BLaER1 treated with 17β-estradiol and CSF1 and Interleukin-3, amounts not matched to agents 10 nM and 100 nM (cell line): ENCODE data around the gene TFB2M.
A peak's percentile ranks its signal among the peaks of the same experiment; 100 is the strongest.
"Not testable (repeated sequence)": the region's sequence is repeated elsewhere in the genome, so short reads cannot be mapped to it uniquely, and the experiment has no call there.

ENCODE experiments used
- H3K27ac ChIP-seq, 11 experiments: shearing (Covaris generic); formaldehyde crosslinking; 2 replicates each; pipeline ENCODE4 v1.8.1; 2022
- H3K27me3 ChIP-seq, 11 experiments: shearing (Covaris generic); formaldehyde crosslinking; 2 replicates each; pipeline ENCODE4 v1.8.1; 2022
- H3K36me3 ChIP-seq, 11 experiments: shearing (Covaris generic); formaldehyde crosslinking; 2 replicates each; pipeline ENCODE4 v1.8.1; 2022
- H3K4me1 ChIP-seq, 10 experiments: shearing (Covaris generic); formaldehyde crosslinking; 2 replicates each; pipeline ENCODE4 v1.8.1; 2022
- H3K4me2 ChIP-seq, 11 experiments: shearing (Covaris generic); formaldehyde crosslinking; 2 replicates each; pipeline ENCODE4 v1.8.1; 2022
- H3K4me3 ChIP-seq, 10 experiments: shearing (Covaris generic); formaldehyde crosslinking; 2 replicates each; pipeline ENCODE4 v1.8.1; 2022
- H3K9ac ChIP-seq, 11 experiments: shearing (Covaris generic); formaldehyde crosslinking; 2 replicates each; pipeline ENCODE4 v1.8.1; 2022
- H3K9me3 ChIP-seq, 11 experiments: shearing (Covaris generic); formaldehyde crosslinking; replicated peaks in 1 of 11; 2 replicates each; pipeline ENCODE4 v1.8.1; 2022
- H4K20me1 ChIP-seq, 11 experiments: shearing (Covaris generic); formaldehyde crosslinking; 2 replicates each; pipeline ENCODE4 v1.8.1; 2022
- Cebpa-rat ChIP-seq, 11 experiments: shearing (Covaris generic); IDR thresholded peaks; 2 replicates each; pipeline ENCODE4 v1.8.1; 2022

Gene TFB2M

GRCh38 chr1:246579818-246580217, 13.8 kb upstream of the TFB2M start:
- Histone ChIP-seq H3K4me3 (no peak overlapping the region), H3K27ac (peak overlapping the region in 6 of 11 experiments; percentile 3 to 46 (median 24); a peak in 6 of 22 replicates), H4K20me1 (peaks cover 0 to 26% (median 5%) of the 10 kb centered on the region in 11 experiments; a peak in 6 of 22 replicates), H3K9me3 (peaks cover 0 to 25% (median 16%) of the 10 kb centered on the region in 11 experiments; a peak in 13 of 22 replicates), H3K36me3 (peaks cover 23 to 59% (median 39%) of the 10 kb centered on the region in 11 experiments), H3K4me2 (peak overlapping the region; percentile 19 to 73 (median 58); a peak in 21 of 22 replicates), H3K9ac (peak overlapping the region in 2 of 11 experiments; percentile 12 to 20; a peak in 2 of 22 replicates), H3K4me1 (peaks cover 37 to 52% (median 46%) of the 10 kb centered on the region in 10 experiments), H3K27me3 (no peaks in the 10 kb centered on the region)
- no peak for TF ChIP-seq Cebpa-rat (IDR thresholded peaks at IDR 0.05)

GRCh38 chr1:246577720-246578106, 11.7 kb upstream of the TFB2M start:
- Histone ChIP-seq H3K36me3 (peaks cover 7 to 47% (median 24%) of the 10 kb centered on the region in 11 experiments; a peak in 21 of 22 replicates), H3K4me1 (peaks cover 54 to 71% (median 65%) of the 10 kb centered on the region in 10 experiments), H3K27ac (peak overlapping the region in 10 of 11 experiments; percentile 3 to 41 (median 17); a peak in 10 of 22 replicates), H3K9ac (peak overlapping the region in 7 of 11 experiments; percentile 8 to 43 (median 26); a peak in 12 of 22 replicates), H3K27me3 (no peaks in the 10 kb centered on the region), H3K4me2 (peak overlapping the region; percentile 37 to 69 (median 60); a peak in 21 of 22 replicates), H4K20me1 (peaks cover 0 to 13% (median 0%) of the 10 kb centered on the region in 11 experiments; a peak in 5 of 22 replicates), H3K4me3 (no peak overlapping the region), H3K9me3 (peaks cover 0 to 33% (median 22%) of the 10 kb centered on the region in 11 experiments; a peak in 13 of 22 replicates)
- no peak for TF ChIP-seq Cebpa-rat (IDR thresholded peaks at IDR 0.05)

GRCh38 chr1:246577082-246577719, 11.1 kb upstream of the TFB2M start:
- H3K4me2 ChIP-seq, result peak overlapping the region; percentile 37 to 69 (median 60)
- no peaks in the 10 kb centered on the region for H3K27me3 ChIP-seq
- peak overlapping the region in 7 of 11 experiments; percentile 8 to 43 (median 26); a peak in 12 of 22 replicates for H3K9ac ChIP-seq
- peaks cover 2 to 42% (median 19%) of the 10 kb centered on the region in 11 experiments; a peak in 21 of 22 replicates for H3K36me3 ChIP-seq
- peaks cover 0 to 7% (median 0%) of the 10 kb centered on the region in 11 experiments; a peak in 4 of 22 replicates for H4K20me1 ChIP-seq
- H3K9me3 ChIP-seq, result peaks cover 0 to 33% (median 22%) of the 10 kb centered on the region in 11 experiments; a peak in 13 of 22 replicates
- TF ChIP-seq Cebpa-rat (IDR thresholded peaks at IDR 0.05), result no peak
- H3K4me1 ChIP-seq, result peaks cover 59 to 76% (median 70%) of the 10 kb centered on the region in 10 experiments
- peak overlapping the region in 10 of 11 experiments; percentile 3 to 41 (median 17); a peak in 9 of 22 replicates for H3K27ac ChIP-seq
- no peak overlapping the region for H3K4me3 ChIP-seq

- peaks cover 0 to 33% (median 22%) of the 10 kb centered on the region in 11 experiments; a peak in 13 of 22 replicates for H3K9me3 ChIP-seq
- no peaks in the 10 kb centered on the region for H3K27me3 ChIP-seq
- no peak overlapping the region; a peak in 1 of 22 replicates for H3K9ac ChIP-seq
- no peak overlapping the region for H3K4me3 ChIP-seq
- peaks cover 0 to 7% (median 0%) of the 10 kb centered on the region in 11 experiments; a peak in 2 of 22 replicates for H4K20me1 ChIP-seq
- H3K36me3 ChIP-seq, result peaks cover 0 to 38% (median 17%) of the 10 kb centered on the region in 11 experiments; a peak in 17 of 22 replicates
- peak overlapping the region; percentile 37 to 69 (median 60); a peak in 21 of 22 replicates for H3K4me2 ChIP-seq
- H3K4me1 ChIP-seq, result peaks cover 63 to 82% (median 75%) of the 10 kb centered on the region in 10 experiments
- no peak for TF ChIP-seq Cebpa-rat (IDR thresholded peaks at IDR 0.05)
- no peak overlapping the region for H3K27ac ChIP-seq
These were observed 10.6 kb upstream of the TFB2M start for GRCh38 chr1:246576709-246577032.

- Histone ChIP-seq H3K36me3 (peaks cover 0 to 27% (median 7%) of the 10 kb centered on the region in 11 experiments; a peak in 14 of 22 replicates), H3K4me2 (peak overlapping the region; percentile 67 to 94 (median 83)), H3K27ac (peak overlapping the region; percentile 32 to 78 (median 71); a peak in 21 of 22 replicates), H3K4me3 (peak overlapping the region in 7 of 10 experiments; percentile 15 to 51 (median 26); a peak in 9 of 20 replicates), H3K27me3 (no peaks in the 10 kb centered on the region), H3K9ac (peak overlapping the region; percentile 34 to 71 (median 63); a peak in 20 of 22 replicates), H3K4me1 (peaks cover 77 to 85% (median 81%) of the 10 kb centered on the region in 10 experiments), H3K9me3 (peaks cover 0 to 26% (median 18%) of the 10 kb centered on the region in 11 experiments; a peak in 13 of 22 replicates), H4K20me1 (no peaks in the 10 kb centered on the region)
- no peak for TF ChIP-seq Cebpa-rat (IDR thresholded peaks at IDR 0.05)
These were observed 7.4 kb upstream of the TFB2M start for GRCh38 chr1:246573491-246573890.

- H3K4me2 ChIP-seq, result peak overlapping the region; percentile 67 to 94 (median 83)
- peaks cover 0 to 27% (median 7%) of the 10 kb centered on the region in 11 experiments; a peak in 14 of 22 replicates for H3K36me3 ChIP-seq
- peaks cover 0 to 26% (median 18%) of the 10 kb centered on the region in 11 experiments; a peak in 13 of 22 replicates for H3K9me3 ChIP-seq
- H4K20me1 ChIP-seq, result no peaks in the 10 kb centered on the region
- peak overlapping the region in 10 of 11 experiments; percentile 60 to 78 (median 72); a peak in 20 of 22 replicates for H3K27ac ChIP-seq
- peaks cover 75 to 85% (median 81%) of the 10 kb centered on the region in 10 experiments for H3K4me1 ChIP-seq
- no peaks in the 10 kb centered on the region for H3K27me3 ChIP-seq
- H3K4me3 ChIP-seq, result peak overlapping the region in 7 of 10 experiments; percentile 0 to 27 (median 17); a peak in 7 of 20 replicates
- H3K9ac ChIP-seq, result peak overlapping the region; percentile 34 to 71 (median 63); a peak in 19 of 22 replicates
- no peak for TF ChIP-seq Cebpa-rat (IDR thresholded peaks at IDR 0.05)
These were observed 6.7 kb upstream of the TFB2M start for GRCh38 chr1:246572785-246573184.

- no peaks in the 10 kb centered on the region for H4K20me1 ChIP-seq
- peak overlapping the region; percentile 65 to 84 (median 74); a peak in 20 of 22 replicates for H3K27ac ChIP-seq
- peaks cover 0 to 26% (median 18%) of the 10 kb centered on the region in 11 experiments; a peak in 13 of 22 replicates for H3K9me3 ChIP-seq
- H3K4me1 ChIP-seq, result peaks cover 70 to 82% (median 77%) of the 10 kb centered on the region in 10 experiments
- H3K27me3 ChIP-seq, result no peaks in the 10 kb centered on the region
- TF ChIP-seq Cebpa-rat (IDR thresholded peaks at IDR 0.05), result no peak
- no peak overlapping the region; a peak in 1 of 20 replicates for H3K4me3 ChIP-seq
- H3K36me3 ChIP-seq, result peaks cover 0 to 27% (median 7%) of the 10 kb centered on the region in 11 experiments; a peak in 14 of 22 replicates
- H3K4me2 ChIP-seq, result peak overlapping the region; percentile 67 to 94 (median 83); a peak in 21 of 22 replicates
- peak overlapping the region in 1 of 11 experiments; percentile 36; a peak in 3 of 22 replicates for H3K9ac ChIP-seq
These were observed 5.9 kb upstream of the TFB2M start for GRCh38 chr1:246571953-246572352.

- Histone ChIP-seq H3K9ac (peak overlapping the region in 9 of 11 experiments; percentile 6 to 51 (median 35); a peak in 12 of 22 replicates), H3K36me3 (peaks cover 0 to 25% (median 7%) of the 10 kb centered on the region in 11 experiments; a peak in 14 of 22 replicates), H3K4me2 (peak overlapping the region; percentile 67 to 94 (median 83)), H3K4me1 (peaks cover 65 to 76% (median 71%) of the 10 kb centered on the region in 10 experiments), H3K9me3 (peaks cover 0 to 24% (median 18%) of the 10 kb centered on the region in 11 experiments; a peak in 13 of 22 replicates), H3K4me3 (peak overlapping the region in 1 of 10 experiments; percentile 15; a peak in 2 of 20 replicates), H3K27ac (peak overlapping the region; percentile 65 to 84 (median 74))
- not testable (repeated sequence) for H3K27me3 ChIP-seq, H4K20me1 ChIP-seq
These were observed 5.2 kb upstream of the TFB2M start for GRCh38 chr1:246571309-246571708.
